ENCODE measurements around the gene NXT1. TPM values are rescaled to one million over a fixed set of nuclear protein-coding genes. Genes with fewer than 3 reads are reported as not detected.

The NXT1 gene
- total RNA-seq, 3 donors from 2014 or later (not counting 1 experiment from before 2014, with no cell fraction given), result 47.4 to 61.8 (median 56.3) TPM

DNA sequence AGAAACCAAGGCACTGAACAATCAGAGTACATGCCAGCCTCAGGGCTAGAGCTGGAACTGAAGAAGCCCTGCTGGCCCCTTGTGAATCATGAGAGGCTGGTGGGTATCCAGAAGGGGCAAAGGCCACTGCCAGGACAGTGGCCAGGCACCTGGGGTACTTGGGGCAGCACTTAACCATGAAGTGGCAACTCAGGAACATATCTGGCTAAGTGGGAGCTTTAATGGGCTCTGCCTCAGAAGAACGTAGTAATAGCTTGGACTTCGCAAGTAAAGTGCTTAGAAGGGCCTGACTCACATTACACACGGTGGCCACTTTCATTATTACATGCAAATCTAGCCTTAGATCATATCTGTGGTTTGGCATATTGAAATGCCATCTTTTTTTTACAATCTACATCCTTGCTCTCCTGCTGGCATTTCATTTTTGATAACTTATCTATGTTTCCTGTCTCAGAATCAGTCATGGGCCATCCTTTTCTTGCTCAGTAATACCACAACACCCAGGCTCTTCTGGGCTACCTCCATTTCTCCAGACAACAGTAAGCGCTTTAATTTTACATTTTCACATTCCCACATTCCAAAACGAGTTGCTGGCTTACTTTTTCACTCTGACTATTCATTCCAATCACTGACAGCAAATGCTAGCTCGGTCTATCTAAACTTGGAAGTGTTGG is 49.1 kb downstream of the NXT1 start:
- 72% methylated on average over 6 of the region's 6 CpGs for WGBS (ENCODE audit: insufficient coverage)
- no peaks in the 10 kb centered on the region for H3K9me3 Mint-ChIP-seq
- Histone ChIP-seq H3K4me1 (ENCODE audit: control insufficient read depth, insufficient read depth, low read length) (no peaks in the 10 kb centered on the region), H3K27me3 (ENCODE audit: control insufficient read depth, insufficient read depth, low read length) (no peaks in the 10 kb centered on the region), H3K36me3 (ENCODE audit: control insufficient read depth, insufficient read depth, low read length) (peaks cover 6% of the 10 kb centered on the region), H3K4me3 (ENCODE audit: low read length) (no peak overlapping the region), H3K27ac (ENCODE audit: low read length) (no peak overlapping the region), H3K9me3 (ENCODE audit: control insufficient read depth, insufficient read depth, low read length) (no peaks in the 10 kb centered on the region)
- H3K4me1 Mint-ChIP-seq, result peaks cover 6 to 11% of the 10 kb centered on the region in 2 donors
- no peak overlapping the region for H3K4me3 Mint-ChIP-seq
- no peaks in the 10 kb centered on the region for H3K36me3 Mint-ChIP-seq
- DNase-seq (peak in 1 of 2 donors; percentile 25), ATAC-seq (no peak)
- intact Hi-C loops (cut with micrococcal nuclease), result no loop called here
- H3K27me3 Mint-ChIP-seq (ENCODE audit: low read depth in 2 of 2), result no peaks in the 10 kb centered on the region
- no peak overlapping the region for H3K27ac Mint-ChIP-seq
- TF ChIP-seq, protein P1, sequence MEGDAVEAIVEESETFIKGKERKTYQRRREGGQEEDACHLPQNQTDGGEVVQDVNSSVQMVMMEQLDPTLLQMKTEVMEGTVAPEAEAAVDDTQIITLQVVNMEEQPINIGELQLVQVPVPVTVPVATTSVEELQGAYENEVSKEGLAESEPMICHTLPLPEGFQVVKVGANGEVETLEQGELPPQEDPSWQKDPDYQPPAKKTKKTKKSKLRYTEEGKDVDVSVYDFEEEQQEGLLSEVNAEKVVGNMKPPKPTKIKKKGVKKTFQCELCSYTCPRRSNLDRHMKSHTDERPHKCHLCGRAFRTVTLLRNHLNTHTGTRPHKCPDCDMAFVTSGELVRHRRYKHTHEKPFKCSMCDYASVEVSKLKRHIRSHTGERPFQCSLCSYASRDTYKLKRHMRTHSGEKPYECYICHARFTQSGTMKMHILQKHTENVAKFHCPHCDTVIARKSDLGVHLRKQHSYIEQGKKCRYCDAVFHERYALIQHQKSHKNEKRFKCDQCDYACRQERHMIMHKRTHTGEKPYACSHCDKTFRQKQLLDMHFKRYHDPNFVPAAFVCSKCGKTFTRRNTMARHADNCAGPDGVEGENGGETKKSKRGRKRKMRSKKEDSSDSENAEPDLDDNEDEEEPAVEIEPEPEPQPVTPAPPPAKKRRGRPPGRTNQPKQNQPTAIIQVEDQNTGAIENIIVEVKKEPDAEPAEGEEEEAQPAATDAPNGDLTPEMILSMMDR (IDR thresholded peaks at IDR 0.05), result no peak

DNA sequence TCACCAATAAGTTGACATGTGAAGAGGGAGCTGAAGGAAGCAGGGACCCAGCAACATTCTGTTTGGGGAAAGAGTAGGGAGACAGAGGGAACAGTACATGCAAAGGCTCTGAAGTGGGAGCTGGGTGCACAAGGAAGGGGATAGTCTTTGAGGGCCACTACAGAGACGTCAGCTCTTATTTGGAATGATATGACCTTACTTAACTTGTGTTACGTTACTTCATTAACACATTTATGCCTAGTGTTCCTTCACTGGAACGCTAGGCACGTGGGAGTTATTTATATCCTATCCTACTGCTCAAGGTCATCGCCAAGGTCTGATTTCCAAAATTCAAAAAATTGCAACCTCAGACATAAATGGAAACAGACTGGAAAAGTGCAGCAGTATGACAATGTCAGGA is 50.5 kb downstream of the NXT1 start:
- Histone ChIP-seq H3K27ac (ENCODE audit: low read length) (no peak overlapping the region), H3K27me3 (ENCODE audit: control insufficient read depth, insufficient read depth, low read length) (no peaks in the 10 kb centered on the region), H3K9me3 (ENCODE audit: control insufficient read depth, insufficient read depth, low read length) (no peaks in the 10 kb centered on the region), H3K4me3 (ENCODE audit: low read length) (no peak overlapping the region), H3K36me3 (ENCODE audit: control insufficient read depth, insufficient read depth, low read length) (no peaks in the 10 kb centered on the region), H3K4me1 (ENCODE audit: control insufficient read depth, insufficient read depth, low read length) (no peaks in the 10 kb centered on the region)
- Mint-ChIP-seq H3K4me1 (peaks cover 6 to 18% of the 10 kb centered on the region in 2 donors), H3K36me3 (no peaks in the 10 kb centered on the region), H3K27me3 (ENCODE audit: low read depth in 2 of 2) (no peaks in the 10 kb centered on the region), H3K4me3 (no peak overlapping the region), H3K27ac (no peak overlapping the region), H3K9me3 (no peaks in the 10 kb centered on the region)
- ATAC-seq, result no peak
- DNase-seq, result no peak
- 100% methylated on average over 5 of the region's 5 CpGs for WGBS (ENCODE audit: insufficient coverage)
- intact Hi-C loops (cut with micrococcal nuclease), result no loop called here
- TF ChIP-seq, protein P1 (IDR thresholded peaks at IDR 0.05), result no peak

DNA sequence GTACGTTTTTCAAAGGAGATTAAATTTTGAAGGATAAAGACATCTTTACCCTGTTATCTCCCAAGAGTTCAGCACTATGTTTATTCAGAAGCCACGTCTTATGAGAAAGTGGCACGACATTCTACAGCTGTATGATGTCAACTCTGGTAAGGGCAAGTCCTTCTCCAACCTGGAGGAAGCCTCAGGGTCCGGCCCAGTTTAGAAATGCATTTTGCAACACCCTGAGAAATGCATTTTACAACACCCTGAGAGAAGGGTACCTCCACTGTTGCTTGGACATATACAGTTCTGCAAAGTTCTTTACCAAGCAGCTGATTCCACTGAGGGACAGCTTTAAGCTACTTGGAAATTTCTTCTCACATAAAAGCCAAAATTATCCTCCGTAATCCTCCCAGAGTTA is 53.2 kb downstream of the NXT1 start:
- H3K4me3 Mint-ChIP-seq, result no peak overlapping the region
- H3K27me3 ChIP-seq (ENCODE audit: control insufficient read depth, insufficient read depth, low read length), result no peaks in the 10 kb centered on the region
- TF ChIP-seq, protein P1 (IDR thresholded peaks at IDR 0.05), result no peak
- no peak overlapping the region for H3K27ac Mint-ChIP-seq
- no peaks in the 10 kb centered on the region for H3K36me3 ChIP-seq (ENCODE audit: control insufficient read depth, insufficient read depth, low read length)
- no peaks in the 10 kb centered on the region for H3K36me3 Mint-ChIP-seq
- ATAC-seq, result no peak
- DNase-seq, result no peak
- H3K4me1 ChIP-seq (ENCODE audit: control insufficient read depth, insufficient read depth, low read length), result no peaks in the 10 kb centered on the region
- H3K4me3 ChIP-seq (ENCODE audit: low read length), result no peak overlapping the region
- H3K9me3 ChIP-seq (ENCODE audit: control insufficient read depth, insufficient read depth, low read length), result no peaks in the 10 kb centered on the region
- H3K9me3 Mint-ChIP-seq, result no peaks in the 10 kb centered on the region
- peaks cover 17 to 42% of the 10 kb centered on the region in 2 donors for H3K4me1 Mint-ChIP-seq
- H3K27ac ChIP-seq (ENCODE audit: low read length), result no peak overlapping the region
- intact Hi-C loops (cut with micrococcal nuclease), result no loop called here
- H3K27me3 Mint-ChIP-seq (ENCODE audit: low read depth in 2 of 2), result no peaks in the 10 kb centered on the region
- 99% methylated on average over 4 of the region's 5 CpGs for WGBS (ENCODE audit: insufficient coverage)

DNA sequence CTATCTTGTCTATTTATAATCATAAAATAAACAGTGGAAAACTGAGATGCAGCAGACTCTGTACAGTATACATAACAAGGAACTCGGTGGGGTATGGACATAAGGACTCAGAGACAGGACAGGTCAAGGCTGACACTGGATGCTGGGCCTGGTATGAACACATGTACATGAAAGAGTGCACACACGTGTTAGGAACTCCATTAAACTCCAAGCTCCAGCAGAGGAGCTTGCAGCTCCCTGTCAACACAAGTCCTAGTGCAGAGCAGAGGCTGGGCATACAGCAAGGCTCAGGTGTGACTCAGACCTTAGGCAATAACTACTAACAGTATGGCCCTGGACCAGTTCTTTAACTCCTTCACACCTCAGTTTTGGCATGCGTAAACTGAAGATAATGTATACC is 53.6 kb downstream of the NXT1 start:
- TF ChIP-seq, protein P1 (IDR thresholded peaks at IDR 0.05), result no peak
- Histone ChIP-seq H3K4me3 (ENCODE audit: low read length) (no peak overlapping the region), H3K27me3 (ENCODE audit: control insufficient read depth, insufficient read depth, low read length) (no peaks in the 10 kb centered on the region), H3K4me1 (ENCODE audit: control insufficient read depth, insufficient read depth, low read length) (no peaks in the 10 kb centered on the region), H3K36me3 (ENCODE audit: control insufficient read depth, insufficient read depth, low read length) (no peaks in the 10 kb centered on the region), H3K9me3 (ENCODE audit: control insufficient read depth, insufficient read depth, low read length) (no peaks in the 10 kb centered on the region), H3K27ac (ENCODE audit: low read length) (no peak overlapping the region)
- no peak for ATAC-seq
- Mint-ChIP-seq H3K27me3 (ENCODE audit: low read depth in 2 of 2) (no peaks in the 10 kb centered on the region), H3K4me3 (no peak overlapping the region), H3K9me3 (no peaks in the 10 kb centered on the region), H3K4me1 (peaks cover 17 to 42% of the 10 kb centered on the region in 2 donors), H3K27ac (no peak overlapping the region), H3K36me3 (no peaks in the 10 kb centered on the region)
- DNase-seq, result no peak
- 96% methylated on average over 2 of the region's 3 CpGs for WGBS (ENCODE audit: insufficient coverage)
- intact Hi-C loops (cut with micrococcal nuclease), result no loop called here
